Activated CD4-positive, alpha-beta T cell treated with anti-CD3 and anti-CD28 coated beads, Interleukin-2, amount 10 ng/mL, durations not matched to agents 7 days and 5 days (primary cell): ENCODE results near the gene TMEM242. TPM values are rescaled to one million over a fixed set of nuclear protein-coding genes. Genes with fewer than 3 reads are reported as not detected.

ENCODE experiments used
- CTCF ChIA-PET: fragments of 350-600 bp; sonication (Branson Sonifier 250); formaldehyde crosslinking; loops from one replicate; lab custom pipeline; 2021; ENCODE audit warnings: antibody characterized with exemption; lab: Charles Lee
- POLR2A ChIA-PET: fragments of 350-600 bp; sonication (Branson Sonifier 250); formaldehyde crosslinking; loops from one replicate; lab custom pipeline; 2021; ENCODE audit warnings: antibody characterized with exemption; lab: Charles Lee
- DNase-seq: peaks from one replicate; pipeline ENCODE4 v3.0.0-alpha.2; 2020
- H3K27ac Mint-ChIP-seq: one replicate; pipeline ENCODE4 v1.8.0; 2021; ENCODE audit warnings: mild to moderate bottlenecking, moderate library complexity, mixed read lengths
- H3K27me3 Mint-ChIP-seq: one replicate; pipeline ENCODE4 v1.8.0; 2021; ENCODE audit warnings: mixed read lengths
- H3K36me3 Mint-ChIP-seq: one replicate; pipeline ENCODE4 v1.8.0; 2021; ENCODE audit warnings: low read depth, mixed read lengths
- H3K4me1 Mint-ChIP-seq: one replicate; pipeline ENCODE4 v1.8.0; 2021; ENCODE audit warnings: mixed read lengths
- H3K4me3 Mint-ChIP-seq: one replicate; pipeline ENCODE4 v1.8.0; 2021; ENCODE audit warnings: mild to moderate bottlenecking, moderate library complexity, mixed read lengths
- H3K9me3 Mint-ChIP-seq: one replicate; pipeline ENCODE4 v1.8.0; 2021; ENCODE audit warnings: mixed read lengths
- total RNA-seq, 2 experiments: library from RNA; stranded (reverse); gene quantifications; one replicate each; pipeline ENCODE4 v1.2.3, GENCODE V29; 2021

The TMEM242 gene
- total RNA-seq, 2 experiments from 2014 or later, result 7.9 to 9.0 TPM

DNA sequence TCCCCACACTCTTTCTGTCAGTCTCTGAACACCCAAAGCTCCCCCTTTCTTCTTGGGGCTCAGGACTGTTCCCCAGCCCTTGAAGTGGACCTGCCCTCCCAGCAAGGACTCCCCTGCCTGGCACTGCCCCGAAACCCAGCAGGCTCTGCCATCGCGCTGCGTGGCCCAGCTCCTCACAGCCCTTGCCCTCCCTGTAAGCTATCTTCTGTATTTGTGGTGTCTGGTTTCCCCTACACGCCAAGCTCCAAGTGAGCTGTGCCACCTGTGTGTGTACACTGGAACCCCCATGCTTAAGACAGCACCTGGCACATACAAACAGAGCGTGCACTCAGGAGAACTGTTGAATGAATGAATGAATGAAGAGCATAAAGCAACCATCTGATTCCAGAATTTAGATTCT is 57.7 kb downstream of the TMEM242 start:
- Mint-ChIP-seq H3K27me3 (no peaks in the 10 kb centered on the region), H3K27ac (no peak overlapping the region), H3K4me3 (no peak overlapping the region), H3K4me1 (no peaks in the 10 kb centered on the region), H3K36me3 (no peaks in the 10 kb centered on the region), H3K9me3 (peaks cover 8% of the 10 kb centered on the region)
- ChIA-PET POLR2A (no interaction called here), CTCF (interaction anchor here (1.3 to 3.4 kb wide), 2 partner anchors 9 to 30 kb away, joined by 3 to 15 read pairs; no protein-coding TSS in a partner anchor)
- no peak for DNase-seq

- Mint-ChIP-seq H3K27ac (no peak overlapping the region), H3K27me3 (no peaks in the 10 kb centered on the region), H3K4me1 (peaks cover 1% of the 10 kb centered on the region), H3K4me3 (no peak overlapping the region), H3K9me3 (peaks cover 3% of the 10 kb centered on the region), H3K36me3 (no peaks in the 10 kb centered on the region)
- CTCF ChIA-PET, result interaction anchor here (1.3 to 3.4 kb wide), 3 partner anchors 10 to 30 kb away, joined by 3 to 15 read pairs (median 4); no protein-coding TSS in a partner anchor
- DNase-seq, result no peak
- POLR2A ChIA-PET, result no interaction called here
Observed at GRCh38 chr6:157265186-157265585, 58.1 kb downstream of the TMEM242 start.

DNA sequence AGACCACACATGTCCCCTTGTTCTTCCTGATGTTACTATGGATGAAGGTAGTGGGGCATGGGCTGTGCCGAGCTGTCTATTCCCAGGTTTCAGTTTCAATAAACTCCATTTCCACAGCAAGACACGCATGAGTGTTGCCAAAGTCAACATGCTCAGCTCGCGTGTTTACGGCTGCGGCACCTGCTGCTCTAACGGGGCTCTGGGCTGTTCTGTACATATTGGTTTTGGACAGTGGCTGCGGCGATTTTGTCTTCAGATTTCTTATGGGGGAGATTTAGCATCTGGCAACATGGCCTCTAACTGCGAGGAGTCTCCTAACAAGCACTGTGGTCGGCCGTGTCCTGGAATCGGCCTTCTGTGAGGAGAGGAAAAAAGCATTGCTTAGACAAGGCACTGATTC is 58.6 kb downstream of the TMEM242 start:
- DNase-seq, result no peak
- no peaks in the 10 kb centered on the region for H3K27me3 Mint-ChIP-seq
- no peaks in the 10 kb centered on the region for H3K36me3 Mint-ChIP-seq
- H3K27ac Mint-ChIP-seq, result no peak overlapping the region
- no peaks in the 10 kb centered on the region for H3K9me3 Mint-ChIP-seq
- peaks cover 2% of the 10 kb centered on the region for H3K4me1 Mint-ChIP-seq
- no peak overlapping the region for H3K4me3 Mint-ChIP-seq
- CTCF ChIA-PET, result interaction anchor here (1.3 to 3.4 kb wide), 3 partner anchors 10 to 29 kb away, joined by 3 to 15 read pairs (median 4); no protein-coding TSS in a partner anchor
- POLR2A ChIA-PET, result no interaction called here

GRCh38 chr6:157263881-157264397 is 59.4 kb downstream of the TMEM242 start:
- H3K27me3 Mint-ChIP-seq, result no peaks in the 10 kb centered on the region
- CTCF ChIA-PET, result interaction anchor here (0.8 to 3.4 kb wide), 4 partner anchors 11 to 321 kb away, joined by 3 to 15 read pairs (median 4); no protein-coding TSS in a partner anchor
- POLR2A ChIA-PET, result no interaction called here
- H3K36me3 Mint-ChIP-seq, result no peaks in the 10 kb centered on the region
- DNase-seq, result no peak
- no peaks in the 10 kb centered on the region for H3K9me3 Mint-ChIP-seq
- H3K4me1 Mint-ChIP-seq, result peaks cover 5% of the 10 kb centered on the region
- no peak overlapping the region for H3K27ac Mint-ChIP-seq
- H3K4me3 Mint-ChIP-seq, result no peak overlapping the region

DNA sequence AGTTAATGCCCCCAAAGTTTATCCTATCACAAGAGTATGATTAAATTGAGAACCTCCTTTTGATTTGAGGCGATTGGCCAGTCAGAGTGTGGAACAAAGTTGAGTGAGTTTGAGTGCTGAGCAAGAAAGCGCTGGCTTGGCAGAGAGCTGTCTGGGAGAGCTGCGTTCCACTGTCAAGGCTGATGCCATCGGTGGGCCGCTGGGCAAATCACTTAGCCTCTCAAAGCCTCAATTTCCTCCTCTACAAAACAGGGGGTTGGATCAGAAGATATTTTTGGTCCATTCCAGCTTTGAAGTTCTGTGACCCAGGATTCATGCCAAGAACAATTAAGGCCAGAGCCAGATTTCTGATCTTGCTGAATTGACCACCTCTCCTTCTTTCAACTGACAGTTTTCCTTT is 60.2 kb downstream of the TMEM242 start:
- CTCF ChIA-PET, result interaction anchor here (1.2 to 3.4 kb wide), 2 partner anchors 12 to 27 kb away, joined by 4 to 15 read pairs; no protein-coding TSS in a partner anchor

DNA sequence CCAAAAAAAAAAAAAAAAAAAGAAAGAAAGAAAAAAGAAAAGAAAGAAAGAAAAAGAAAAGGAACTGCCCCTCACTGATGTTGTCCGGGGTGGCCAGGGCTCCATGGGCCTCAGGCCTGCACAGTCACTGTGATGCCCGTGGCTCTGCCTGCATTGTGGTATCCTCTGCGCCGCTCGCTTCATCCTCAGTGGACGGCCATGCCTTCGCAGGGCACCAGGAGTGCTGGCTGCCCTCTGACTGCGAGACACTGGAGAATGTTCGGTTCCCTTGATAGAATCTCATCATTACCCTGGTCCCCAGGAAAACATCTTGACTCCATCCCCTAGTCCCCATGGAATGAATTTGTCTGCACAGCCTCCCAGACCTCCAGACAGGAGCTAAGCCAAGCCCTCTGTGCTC is 61.7 kb downstream of the TMEM242 start:
- Mint-ChIP-seq H3K4me1 (peaks cover 6% of the 10 kb centered on the region), H3K27ac (no peak overlapping the region), H3K27me3 (peaks cover 3% of the 10 kb centered on the region), H3K9me3 (no peaks in the 10 kb centered on the region), H3K4me3 (no peak overlapping the region), H3K36me3 (no peaks in the 10 kb centered on the region)
- ChIA-PET CTCF (no interaction called here), POLR2A (no interaction called here)
- DNase-seq, result no peak

More for the DNA sequence above, 60.2 kb downstream of the TMEM242 start:
- Mint-ChIP-seq H3K9me3 (no peaks in the 10 kb centered on the region), H3K4me1 (peaks cover 6% of the 10 kb centered on the region), H3K36me3 (no peaks in the 10 kb centered on the region), H3K4me3 (no peak overlapping the region), H3K27ac (no peak overlapping the region), H3K27me3 (no peaks in the 10 kb centered on the region)
- DNase-seq, result no peak
- POLR2A ChIA-PET, result no interaction called here

DNA sequence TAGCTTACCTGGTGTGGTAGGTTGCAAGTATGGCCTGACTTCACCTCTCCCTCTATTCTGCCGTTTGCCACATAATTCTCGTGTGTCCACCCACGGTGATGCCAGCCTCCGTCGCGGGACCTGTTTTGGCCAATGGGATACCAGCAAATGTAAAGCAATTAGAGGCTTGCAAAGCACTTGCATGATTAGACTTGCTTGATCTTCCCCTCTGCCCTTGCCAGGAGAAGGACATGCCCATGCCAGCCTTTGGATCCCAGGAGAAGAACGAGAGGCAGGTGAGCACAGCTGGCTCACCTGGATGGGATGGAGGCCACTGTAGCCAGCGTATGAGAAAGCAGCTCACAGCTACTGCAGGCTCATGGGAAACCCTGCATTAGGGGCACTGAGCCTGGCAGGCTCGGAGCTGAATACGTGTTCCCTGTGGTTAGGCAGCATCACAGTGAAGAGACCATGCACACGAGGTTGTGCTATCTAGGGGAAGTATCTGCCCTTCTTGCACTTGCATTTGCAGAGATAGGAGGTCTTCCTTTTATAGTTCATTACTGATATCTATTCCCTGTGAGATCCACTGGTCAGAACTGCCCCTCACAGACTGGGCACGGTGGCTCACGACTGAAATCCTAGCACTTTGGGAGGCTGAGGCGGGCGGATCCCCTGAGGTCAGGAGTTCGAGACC is 62.4 kb downstream of the TMEM242 start:
- POLR2A ChIA-PET, result no interaction called here
- no peak for DNase-seq
- H3K27me3 Mint-ChIP-seq, result peaks cover 3% of the 10 kb centered on the region
- H3K4me3 Mint-ChIP-seq, result no peak overlapping the region
- CTCF ChIA-PET, result interaction anchor here (2.2 kb wide), 1 partner anchor 13 kb away, joined by 5 read pairs; no protein-coding TSS in a partner anchor
- H3K4me1 Mint-ChIP-seq, result peaks cover 6% of the 10 kb centered on the region
- H3K9me3 Mint-ChIP-seq, result no peaks in the 10 kb centered on the region
- H3K36me3 Mint-ChIP-seq, result no peaks in the 10 kb centered on the region
- H3K27ac Mint-ChIP-seq, result no peak overlapping the region

- no peak for DNase-seq
- peaks cover 6% of the 10 kb centered on the region for H3K4me1 Mint-ChIP-seq
- no peak overlapping the region for H3K4me3 Mint-ChIP-seq
- POLR2A ChIA-PET, result no interaction called here
- H3K27ac Mint-ChIP-seq, result peak overlapping the region; percentile 10
- no peaks in the 10 kb centered on the region for H3K36me3 Mint-ChIP-seq
- CTCF ChIA-PET, result interaction anchor here (1.3 to 2.2 kb wide), 2 partner anchors 15 to 24 kb away, joined by 5 to 6 read pairs; no protein-coding TSS in a partner anchor
- no peaks in the 10 kb centered on the region for H3K9me3 Mint-ChIP-seq
- H3K27me3 Mint-ChIP-seq, result peaks cover 6% of the 10 kb centered on the region
Observed at GRCh38 chr6:157259443-157259842, 63.9 kb downstream of the TMEM242 start.

DNA sequence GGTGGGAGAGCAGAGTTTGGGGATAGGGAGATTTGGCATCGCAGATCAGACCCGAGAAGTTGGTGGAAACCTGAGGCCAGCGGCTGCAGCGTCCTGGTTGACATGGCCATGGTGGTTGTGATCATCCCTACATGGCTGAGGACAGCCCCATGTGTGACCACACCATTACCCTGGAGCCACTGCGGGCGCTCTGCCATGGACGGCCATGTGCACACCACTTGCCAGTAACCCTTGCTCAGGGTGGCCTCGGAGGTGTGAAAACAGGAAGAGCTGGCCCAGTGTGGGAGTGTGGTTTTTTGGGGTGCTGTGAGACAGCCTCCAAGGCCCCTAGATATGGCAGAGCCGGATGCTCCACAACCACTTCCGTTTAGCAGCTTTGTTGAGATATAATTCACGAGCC is 64.4 kb downstream of the TMEM242 start:
- no peak overlapping the region for H3K4me3 Mint-ChIP-seq
- no peaks in the 10 kb centered on the region for H3K9me3 Mint-ChIP-seq
- DNase-seq, result peak; percentile 25
- peaks cover 6% of the 10 kb centered on the region for H3K27me3 Mint-ChIP-seq
- ChIA-PET CTCF (interaction anchor here (1.3 to 2.2 kb wide), 2 partner anchors 15 to 23 kb away, joined by 5 to 6 read pairs; no protein-coding TSS in a partner anchor), POLR2A (no interaction called here)
- H3K36me3 Mint-ChIP-seq, result no peaks in the 10 kb centered on the region
- H3K27ac Mint-ChIP-seq, result peak overlapping the region; percentile 10
- H3K4me1 Mint-ChIP-seq, result peaks cover 6% of the 10 kb centered on the region

DNA sequence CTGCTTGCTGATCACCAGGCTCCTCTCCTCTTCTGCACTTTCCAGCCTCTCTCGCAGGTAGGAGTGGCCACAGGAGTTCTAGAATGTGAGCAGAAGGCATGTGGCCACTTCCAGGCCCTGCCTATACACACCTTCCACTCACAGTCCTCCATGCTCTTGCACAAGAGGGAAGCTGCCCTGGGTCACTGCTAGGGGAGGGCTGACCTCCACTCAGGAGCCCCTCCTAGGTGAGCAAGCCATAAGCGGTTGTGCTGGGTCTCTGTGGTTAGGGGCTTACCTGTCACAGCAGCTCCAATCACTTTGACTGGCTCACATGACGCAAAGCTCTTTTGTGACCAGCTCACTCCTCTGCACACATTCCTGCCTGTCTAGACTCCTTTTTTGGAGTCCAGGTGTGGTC is 68.2 kb downstream of the TMEM242 start:
- peaks cover 4% of the 10 kb centered on the region for H3K4me1 Mint-ChIP-seq
- H3K36me3 Mint-ChIP-seq, result no peaks in the 10 kb centered on the region
- H3K4me3 Mint-ChIP-seq, result no peak overlapping the region
- DNase-seq, result no peak
- H3K9me3 Mint-ChIP-seq, result no peaks in the 10 kb centered on the region
- ChIA-PET POLR2A (no interaction called here), CTCF (interaction anchor here (0.9 kb wide), 1 partner anchor 19 kb away, joined by 4 read pairs; no protein-coding TSS in a partner anchor)
- no peak overlapping the region for H3K27ac Mint-ChIP-seq
- peaks cover 6% of the 10 kb centered on the region for H3K27me3 Mint-ChIP-seq

DNA sequence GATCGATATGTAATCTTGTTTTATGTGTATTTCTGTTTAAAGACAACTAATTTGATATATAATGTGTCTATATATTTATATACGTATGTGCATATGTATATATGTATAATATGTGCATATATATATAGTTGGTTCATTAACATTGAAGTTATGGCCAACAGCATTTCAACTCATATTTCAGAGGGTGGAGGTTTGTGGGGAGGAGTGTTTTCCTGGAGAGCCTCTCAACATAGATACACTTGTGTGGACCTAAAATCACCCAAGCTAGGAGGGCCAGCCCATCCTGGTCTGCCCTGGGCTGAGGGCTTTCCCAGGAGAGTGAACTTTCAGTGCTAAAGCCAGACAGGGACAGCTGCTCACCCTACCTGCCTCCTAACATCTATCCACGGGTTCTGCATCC is 68.8 kb downstream of the TMEM242 start:
- POLR2A ChIA-PET, result no interaction called here
- H3K27ac Mint-ChIP-seq, result no peak overlapping the region
- H3K9me3 Mint-ChIP-seq, result no peaks in the 10 kb centered on the region
- H3K36me3 Mint-ChIP-seq, result no peaks in the 10 kb centered on the region
- H3K4me3 Mint-ChIP-seq, result no peak overlapping the region
- CTCF ChIA-PET, result no interaction called here
- DNase-seq, result no peak
- peaks cover 4% of the 10 kb centered on the region for H3K4me1 Mint-ChIP-seq
- peaks cover 6% of the 10 kb centered on the region for H3K27me3 Mint-ChIP-seq

GRCh38 chr6:157253699-157254098 is 69.6 kb downstream of the TMEM242 start:
- H3K27ac Mint-ChIP-seq, result no peak overlapping the region
- no peak overlapping the region for H3K4me3 Mint-ChIP-seq
- no peak for DNase-seq
- ChIA-PET CTCF (interaction anchor here (0.7 to 2.1 kb wide), 2 partner anchors 20 to 162 kb away, joined by 3 to 5 read pairs; no protein-coding TSS in a partner anchor), POLR2A (no interaction called here)
- H3K27me3 Mint-ChIP-seq, result peaks cover 12% of the 10 kb centered on the region
- no peaks in the 10 kb centered on the region for H3K9me3 Mint-ChIP-seq
- H3K36me3 Mint-ChIP-seq, result peaks cover 3% of the 10 kb centered on the region
- no peaks in the 10 kb centered on the region for H3K4me1 Mint-ChIP-seq

DNA sequence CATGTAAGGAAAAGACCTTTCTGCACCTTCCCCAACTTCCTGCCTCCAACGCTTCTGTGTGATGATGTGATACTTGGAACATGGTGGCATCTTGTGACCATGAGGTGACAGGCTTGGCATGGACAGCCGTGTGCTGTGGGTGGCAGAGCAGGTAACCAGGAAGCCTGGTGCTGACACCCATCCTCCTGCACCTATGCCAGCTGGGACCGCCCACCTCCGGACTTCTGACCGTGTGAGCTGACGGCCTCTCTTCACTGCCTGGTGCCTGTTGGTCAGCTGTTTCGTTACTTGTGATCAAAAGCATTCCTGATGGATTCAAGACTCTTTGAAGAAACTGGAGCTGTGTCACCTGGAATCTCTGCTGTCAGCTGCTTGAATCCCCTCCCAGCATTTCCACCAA is 70.3 kb downstream of the TMEM242 start:
- Mint-ChIP-seq H3K27ac (no peak overlapping the region), H3K4me3 (no peak overlapping the region), H3K9me3 (peaks cover 2% of the 10 kb centered on the region), H3K36me3 (peaks cover 3% of the 10 kb centered on the region), H3K4me1 (no peaks in the 10 kb centered on the region), H3K27me3 (peaks cover 14% of the 10 kb centered on the region)
- DNase-seq, result no peak
- ChIA-PET CTCF (interaction anchor here (1.5 to 2.1 kb wide), 3 partner anchors 16 to 22 kb away, joined by 3 to 8 read pairs (median 5); no protein-coding TSS in a partner anchor), POLR2A (no interaction called here)
